ENCODE measurements around the gene ZFYVE1.

GRCh38 chr14:72996916-72997315 lies 30.0 kb downstream of the ZFYVE1 start:
- no peak for TF ChIP-seq POLR2A (IDR thresholded peaks at IDR 0.05)
- TF ChIP-seq, protein P1, sequence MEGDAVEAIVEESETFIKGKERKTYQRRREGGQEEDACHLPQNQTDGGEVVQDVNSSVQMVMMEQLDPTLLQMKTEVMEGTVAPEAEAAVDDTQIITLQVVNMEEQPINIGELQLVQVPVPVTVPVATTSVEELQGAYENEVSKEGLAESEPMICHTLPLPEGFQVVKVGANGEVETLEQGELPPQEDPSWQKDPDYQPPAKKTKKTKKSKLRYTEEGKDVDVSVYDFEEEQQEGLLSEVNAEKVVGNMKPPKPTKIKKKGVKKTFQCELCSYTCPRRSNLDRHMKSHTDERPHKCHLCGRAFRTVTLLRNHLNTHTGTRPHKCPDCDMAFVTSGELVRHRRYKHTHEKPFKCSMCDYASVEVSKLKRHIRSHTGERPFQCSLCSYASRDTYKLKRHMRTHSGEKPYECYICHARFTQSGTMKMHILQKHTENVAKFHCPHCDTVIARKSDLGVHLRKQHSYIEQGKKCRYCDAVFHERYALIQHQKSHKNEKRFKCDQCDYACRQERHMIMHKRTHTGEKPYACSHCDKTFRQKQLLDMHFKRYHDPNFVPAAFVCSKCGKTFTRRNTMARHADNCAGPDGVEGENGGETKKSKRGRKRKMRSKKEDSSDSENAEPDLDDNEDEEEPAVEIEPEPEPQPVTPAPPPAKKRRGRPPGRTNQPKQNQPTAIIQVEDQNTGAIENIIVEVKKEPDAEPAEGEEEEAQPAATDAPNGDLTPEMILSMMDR (IDR thresholded peaks at IDR 0.05) = no peak
